Measurements from ENCODE around the gene C2orf76. TPM values are rescaled to one million over a fixed set of nuclear protein-coding genes. Genes with fewer than 3 reads are reported as not detected.

Gene C2orf76
- total and polyA plus RNA-seq, 2 donors (not counting 1 experiment from before 2014, with no cell fraction given) = 6.9 to 13.6 TPM

DNA sequence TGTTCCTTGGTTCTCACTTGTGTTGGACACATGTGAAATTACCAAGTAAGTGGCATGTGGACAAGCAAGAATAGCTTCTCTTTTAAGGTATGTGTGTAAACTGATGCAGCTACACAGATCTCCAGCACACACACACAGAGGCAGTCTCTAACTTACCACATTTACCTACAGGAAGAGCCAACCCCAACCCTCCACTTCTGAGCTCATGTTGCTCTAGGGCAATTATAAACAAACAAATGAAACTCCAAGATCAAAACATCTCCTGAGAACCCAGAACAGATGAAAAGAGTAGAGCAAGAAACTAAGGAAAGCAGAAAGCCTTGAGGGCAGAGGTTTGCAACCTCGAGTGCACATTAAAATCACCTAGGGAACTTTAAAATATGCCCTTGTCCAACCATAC lies 49.0 kb upstream of the C2orf76 start:
- Histone ChIP-seq H3K36me3 (replicated peaks in 1 of 2; ENCODE audit: control extremely low read depth in 1 of 2, control insufficient read depth in 1 of 2, extremely low read depth in 1 of 2, insufficient read depth in 2 of 2, low read length in 1 of 2) (no peaks in the 10 kb centered on the region), H3K79me2 (ENCODE audit: control insufficient read depth, insufficient read depth, low read length) (no peaks in the 10 kb centered on the region), H3K9me3 (ENCODE audit: control extremely low read depth in 1 of 3, control insufficient read depth in 2 of 3, insufficient read depth in 1 of 3, low read length in 2 of 3) (peaks cover 0 to 1% (median 0%) of the 10 kb centered on the region in 3 donors), H4K20me1 (ENCODE audit: control insufficient read depth, insufficient read depth, low read length, poor library complexity, severe bottlenecking) (no peaks in the 10 kb centered on the region), H3K4me2 (replicated peaks; ENCODE audit: low read depth, low read length, poor library complexity, severe bottlenecking) (no peak overlapping the region), H3K4me1 (ENCODE audit: control insufficient read depth in 2 of 2, insufficient read depth in 2 of 2, low read length in 2 of 2) (peaks cover 5 to 14% of the 10 kb centered on the region in 2 donors), H2AFZ (ENCODE audit: insufficient read depth, low read depth, low read length, poor library complexity, severe bottlenecking) (no peak overlapping the region), H3K9ac (ENCODE audit: low read length) (no peak overlapping the region), H3K27me3 (replicated peaks in 1 of 4; ENCODE audit: control extremely low read depth in 1 of 4, control insufficient read depth in 3 of 4, insufficient read depth in 4 of 4, low read length in 3 of 4) (peaks cover 0 to 6% (median 0%) of the 10 kb centered on the region in 4 experiments), H3K27ac (ENCODE audit: low read length in 2 of 2) (no peak overlapping the region), H3K4me3 (ENCODE audit: control extremely low read depth in 1 of 5, extremely low read depth in 1 of 5, insufficient read depth in 1 of 5, low read depth in 2 of 5, low read length in 4 of 5) (no peak overlapping the region)
- no peak for ATAC-seq (ENCODE audit: low read depth)
- intact Hi-C loops (cut with micrococcal nuclease) = no loop called here
- TF ChIP-seq EZH2 (IDR thresholded peaks at IDR 0.05; ENCODE audit: borderline replicate concordance, insufficient read depth, low read depth, low read length, poor library complexity, severe bottlenecking) = no peak
- TF ChIP-seq, protein P1, sequence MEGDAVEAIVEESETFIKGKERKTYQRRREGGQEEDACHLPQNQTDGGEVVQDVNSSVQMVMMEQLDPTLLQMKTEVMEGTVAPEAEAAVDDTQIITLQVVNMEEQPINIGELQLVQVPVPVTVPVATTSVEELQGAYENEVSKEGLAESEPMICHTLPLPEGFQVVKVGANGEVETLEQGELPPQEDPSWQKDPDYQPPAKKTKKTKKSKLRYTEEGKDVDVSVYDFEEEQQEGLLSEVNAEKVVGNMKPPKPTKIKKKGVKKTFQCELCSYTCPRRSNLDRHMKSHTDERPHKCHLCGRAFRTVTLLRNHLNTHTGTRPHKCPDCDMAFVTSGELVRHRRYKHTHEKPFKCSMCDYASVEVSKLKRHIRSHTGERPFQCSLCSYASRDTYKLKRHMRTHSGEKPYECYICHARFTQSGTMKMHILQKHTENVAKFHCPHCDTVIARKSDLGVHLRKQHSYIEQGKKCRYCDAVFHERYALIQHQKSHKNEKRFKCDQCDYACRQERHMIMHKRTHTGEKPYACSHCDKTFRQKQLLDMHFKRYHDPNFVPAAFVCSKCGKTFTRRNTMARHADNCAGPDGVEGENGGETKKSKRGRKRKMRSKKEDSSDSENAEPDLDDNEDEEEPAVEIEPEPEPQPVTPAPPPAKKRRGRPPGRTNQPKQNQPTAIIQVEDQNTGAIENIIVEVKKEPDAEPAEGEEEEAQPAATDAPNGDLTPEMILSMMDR (IDR thresholded peaks at IDR 0.05) = no peak
- H3K4me1 Mint-ChIP-seq = peaks cover 17% of the 10 kb centered on the region
- WGBS (ENCODE audit: insufficient coverage) = no CpG with 5 or more reads among the region's 1 CpG
- H3K4me3 Mint-ChIP-seq = no peak overlapping the region
- ChIA-PET POLR2A (no interaction called here), CTCF (interaction anchor here (1.5 kb wide), 1 partner anchor 9 kb away, joined by 4 read pairs; no protein-coding TSS in a partner anchor)
- H3K9me3 Mint-ChIP-seq (ENCODE audit: insufficient read depth) = no peaks in the 10 kb centered on the region
- DNase-seq = no peak
- no peak overlapping the region for H3K27ac Mint-ChIP-seq
- H3K27me3 Mint-ChIP-seq = peaks cover 23% of the 10 kb centered on the region

DNA sequence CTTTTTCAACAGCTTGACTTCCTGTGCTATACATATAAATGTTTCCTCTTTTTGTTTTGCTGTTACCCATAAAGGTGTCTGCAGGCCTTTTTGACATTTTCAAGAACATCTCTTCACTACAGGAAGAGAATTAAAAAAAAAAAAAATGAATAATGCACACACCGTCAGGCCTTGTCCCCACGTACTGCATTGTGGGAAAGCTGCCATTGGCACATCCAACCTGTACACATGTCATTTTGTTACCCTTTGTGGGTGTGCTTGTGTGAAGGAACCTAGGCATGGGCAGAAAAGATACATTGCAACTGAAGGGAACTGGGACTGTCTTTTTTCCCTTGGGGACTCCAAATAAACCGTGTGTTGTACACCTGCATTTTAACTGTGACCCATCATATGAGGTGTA lies 48.3 kb upstream of the C2orf76 start:
- WGBS (ENCODE audit: insufficient coverage) = no CpG with 5 or more reads among the region's 3 CpGs
- CTCF ChIA-PET = interaction anchor here (0.6 to 1.5 kb wide), 3 partner anchors 9 to 171 kb away, joined by 3 to 4 read pairs (median 4); no protein-coding TSS in a partner anchor

More for the DNA sequence above, 48.3 kb upstream of the C2orf76 start:
- intact Hi-C loops (cut with micrococcal nuclease) = no loop called here
- peaks cover 17% of the 10 kb centered on the region for H3K27me3 Mint-ChIP-seq
- no peak overlapping the region for H3K27ac Mint-ChIP-seq
- H3K4me3 ChIP-seq (ENCODE audit: control extremely low read depth in 1 of 5, extremely low read depth in 1 of 5, insufficient read depth in 1 of 5, low read depth in 2 of 5, low read length in 4 of 5) = no peak overlapping the region
- no peak for DNase-seq
- H3K4me1 ChIP-seq (ENCODE audit: control insufficient read depth in 2 of 2, insufficient read depth in 2 of 2, low read length in 2 of 2) = peaks cover 5 to 14% of the 10 kb centered on the region in 2 donors
- H3K9me3 ChIP-seq (ENCODE audit: control extremely low read depth in 1 of 3, control insufficient read depth in 2 of 3, insufficient read depth in 1 of 3, low read length in 2 of 3) = no peaks in the 10 kb centered on the region
- no peaks in the 10 kb centered on the region for H4K20me1 ChIP-seq (ENCODE audit: control insufficient read depth, insufficient read depth, low read length, poor library complexity, severe bottlenecking)
- no peak overlapping the region for H3K4me2 ChIP-seq (replicated peaks; ENCODE audit: low read depth, low read length, poor library complexity, severe bottlenecking)
- H3K9me3 Mint-ChIP-seq (ENCODE audit: insufficient read depth) = no peaks in the 10 kb centered on the region
- H3K9ac ChIP-seq (ENCODE audit: low read length) = no peak overlapping the region
- no peak overlapping the region for H2AFZ ChIP-seq (ENCODE audit: insufficient read depth, low read depth, low read length, poor library complexity, severe bottlenecking)
- POLR2A ChIA-PET = no interaction called here
- no peaks in the 10 kb centered on the region for H3K79me2 ChIP-seq (ENCODE audit: control insufficient read depth, insufficient read depth, low read length)
- H3K27ac ChIP-seq (ENCODE audit: low read length in 2 of 2) = no peak overlapping the region
- H3K27me3 ChIP-seq (replicated peaks in 1 of 4; ENCODE audit: control extremely low read depth in 1 of 4, control insufficient read depth in 3 of 4, insufficient read depth in 4 of 4, low read length in 3 of 4) = peaks cover 0 to 6% (median 0%) of the 10 kb centered on the region in 4 experiments
- H3K4me3 Mint-ChIP-seq = no peak overlapping the region
- H3K36me3 ChIP-seq (replicated peaks in 1 of 2; ENCODE audit: control extremely low read depth in 1 of 2, control insufficient read depth in 1 of 2, extremely low read depth in 1 of 2, insufficient read depth in 2 of 2, low read length in 1 of 2) = no peaks in the 10 kb centered on the region
- ATAC-seq (ENCODE audit: low read depth) = no peak
- no peak for TF ChIP-seq EZH2 (IDR thresholded peaks at IDR 0.05; ENCODE audit: borderline replicate concordance, insufficient read depth, low read depth, low read length, poor library complexity, severe bottlenecking)
- TF ChIP-seq, protein P1 (IDR thresholded peaks at IDR 0.05) = no peak
- H3K4me1 Mint-ChIP-seq = peaks cover 17% of the 10 kb centered on the region
